Activated naive CD8-positive, alpha-beta T cell treated with anti-CD3 and anti-CD28 coated beads, Interleukin-2, amount 50 U/mL, for 24 hours (primary cell): ENCODE results near the gene CBLB.

Experiments
- ATAC-seq: fragments of 150-1000 bp; cut with Tn5 transposase; one replicate; pipeline ENCODE4 v1.10.0; 2021
- DNase-seq: peaks from one replicate; pipeline ENCODE4 v3.0.0; 2021
- H3K27ac Mint-ChIP-seq: one replicate; pipeline ENCODE4 v1.8.0; 2021; ENCODE audit warnings: mild to moderate bottlenecking, mixed read lengths
- H3K27me3 Mint-ChIP-seq: one replicate; pipeline ENCODE4 v1.8.0; 2021; ENCODE audit warnings: mixed read lengths
- H3K36me3 Mint-ChIP-seq: one replicate; pipeline ENCODE4 v1.8.0; 2021; ENCODE audit warnings: low read depth, mixed read lengths
- H3K4me1 Mint-ChIP-seq: one replicate; pipeline ENCODE4 v1.8.0; 2021; ENCODE audit warnings: mixed read lengths
- H3K4me3 Mint-ChIP-seq: one replicate; pipeline ENCODE4 v1.8.0; 2021; ENCODE audit warnings: mild to moderate bottlenecking, moderate library complexity, mixed read lengths
- H3K9me3 Mint-ChIP-seq: one replicate; pipeline ENCODE4 v1.8.0; 2021; ENCODE audit warnings: mixed read lengths

The CBLB gene

DNA sequence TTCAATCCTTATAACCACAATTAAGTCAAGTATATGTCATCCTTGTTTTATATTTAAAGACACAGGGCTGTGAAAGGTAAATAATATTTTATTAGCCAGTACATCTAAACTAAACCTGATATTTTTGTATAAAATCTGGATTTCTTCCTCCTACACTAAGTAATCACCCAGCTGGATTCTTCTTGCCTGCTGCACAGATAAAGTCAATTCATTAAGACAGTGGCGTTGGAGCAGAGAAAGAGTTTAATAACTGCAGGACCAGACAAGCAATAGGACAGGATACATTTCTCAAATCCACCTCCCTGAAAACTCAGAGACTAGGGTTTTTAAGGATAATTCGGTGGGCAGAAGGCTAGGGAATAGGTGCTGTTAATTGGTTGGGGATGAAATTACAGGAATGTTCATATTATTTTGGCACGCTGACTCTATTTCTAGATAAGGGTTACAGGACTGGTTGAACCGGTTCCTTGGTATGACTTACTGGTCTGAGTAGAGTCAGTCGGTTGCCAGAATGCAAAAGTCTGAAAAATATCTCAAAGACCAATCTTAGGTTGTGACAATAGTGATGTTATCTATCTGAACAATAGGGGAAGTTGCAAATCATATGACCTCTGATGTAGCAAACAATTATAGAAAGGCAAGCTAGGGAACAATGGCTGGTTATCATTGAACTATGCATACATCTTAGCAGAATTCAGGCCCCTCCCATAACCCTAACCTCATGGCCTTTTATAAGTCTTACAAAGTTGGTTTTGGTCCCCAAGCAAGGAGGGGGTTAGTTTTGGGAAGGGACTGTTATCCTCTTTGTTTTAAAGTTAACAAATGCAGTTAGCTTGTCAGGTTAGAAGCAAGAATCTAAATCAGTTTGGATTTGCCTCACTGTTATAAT lies 257.3 kb downstream of the CBLB start:
- H3K9me3 Mint-ChIP-seq: no peaks in the 10 kb centered on the region
- H3K27ac Mint-ChIP-seq: no peak overlapping the region
- no peaks in the 10 kb centered on the region for H3K36me3 Mint-ChIP-seq
- no peak overlapping the region for H3K4me3 Mint-ChIP-seq
- DNase-seq (no peak), ATAC-seq (no peak)
- no peaks in the 10 kb centered on the region for H3K27me3 Mint-ChIP-seq
- no peaks in the 10 kb centered on the region for H3K4me1 Mint-ChIP-seq

DNA sequence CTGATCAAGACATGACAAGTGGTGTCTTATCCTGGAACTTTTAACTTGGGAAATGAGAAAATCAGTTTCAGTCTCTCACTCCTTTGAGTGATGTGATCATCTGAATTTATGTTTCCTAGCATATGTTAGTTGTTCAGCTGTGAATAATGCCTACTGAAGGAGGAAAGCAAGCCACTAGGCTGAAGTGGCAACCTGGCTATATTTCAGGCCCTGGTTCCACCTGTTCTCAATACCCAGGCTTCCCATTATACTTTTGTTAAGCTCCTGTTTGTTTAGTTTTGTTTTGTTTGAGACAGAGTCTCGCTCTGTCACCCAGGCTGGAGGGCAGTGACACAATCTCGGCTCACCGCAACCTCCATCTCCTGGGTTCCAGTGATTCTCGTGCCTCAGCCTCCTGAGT lies 258.3 kb downstream of the CBLB start:
- no peaks in the 10 kb centered on the region for H3K4me1 Mint-ChIP-seq
- ATAC-seq: no peak
- no peaks in the 10 kb centered on the region for H3K9me3 Mint-ChIP-seq

DNA sequence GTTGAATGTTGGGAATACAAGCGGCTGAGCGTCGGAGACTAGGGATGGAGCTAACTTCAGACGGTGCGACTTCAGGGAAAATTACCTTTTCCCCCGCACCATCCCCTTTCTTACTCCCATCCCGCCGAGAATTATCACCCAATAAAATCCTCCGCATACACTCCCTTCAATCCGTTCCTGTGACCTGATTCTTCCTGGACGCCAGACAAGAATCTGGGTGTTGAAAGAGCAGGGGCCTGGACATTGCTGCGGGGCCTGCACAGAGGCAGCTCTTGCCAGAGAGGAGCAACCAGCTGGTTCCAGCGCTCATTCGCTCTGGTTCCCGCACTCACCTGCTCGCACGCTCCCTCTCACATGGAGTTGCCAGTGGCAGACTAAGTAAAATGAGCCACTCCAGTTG lies 260.2 kb downstream of the CBLB start:
- DNase-seq (no peak), ATAC-seq (no peak)
- H3K27me3 Mint-ChIP-seq: no peaks in the 10 kb centered on the region
- no peaks in the 10 kb centered on the region for H3K9me3 Mint-ChIP-seq
- no peak overlapping the region for H3K4me3 Mint-ChIP-seq
- no peaks in the 10 kb centered on the region for H3K36me3 Mint-ChIP-seq
- H3K27ac Mint-ChIP-seq: no peak overlapping the region
- H3K4me1 Mint-ChIP-seq: no peaks in the 10 kb centered on the region

More for the DNA sequence above, 258.3 kb downstream of the CBLB start:
- Mint-ChIP-seq H3K36me3 (no peaks in the 10 kb centered on the region), H3K4me3 (no peak overlapping the region), H3K27me3 (no peaks in the 10 kb centered on the region), H3K27ac (no peak overlapping the region)
- no peak for DNase-seq

- Mint-ChIP-seq H3K27ac (no peak overlapping the region), H3K36me3 (no peaks in the 10 kb centered on the region), H3K27me3 (no peaks in the 10 kb centered on the region), H3K9me3 (no peaks in the 10 kb centered on the region), H3K4me1 (no peaks in the 10 kb centered on the region), H3K4me3 (no peak overlapping the region)
- DNase-seq: no peak
- ATAC-seq: no peak
Measured at GRCh38 chr3:105606016-105606415, 262.8 kb downstream of the CBLB start.
